ENCODE measurements around the gene AQP1. TPM values are rescaled to one million over a fixed set of nuclear protein-coding genes. Genes with fewer than 3 reads are reported as not detected.

The AQP1 gene
- total RNA-seq, 2 donors from 2014 or later, result 0.08 TPM; not detected in 1

- Mint-ChIP-seq H3K4me1 (peaks cover 4% of the 10 kb centered on the region), H3K36me3 (ENCODE audit: low read depth) (no peaks in the 10 kb centered on the region), H3K9me3 (no peaks in the 10 kb centered on the region), H3K27me3 (peaks cover 35% of the 10 kb centered on the region), H3K4me3 (no peak overlapping the region), H3K27ac (no peak overlapping the region)
- no peak for ATAC-seq (replicated peaks)
These were observed 59.8 kb downstream of the AQP1 start for GRCh38 chr7:30971440-30971839.

- H3K4me1 Mint-ChIP-seq, result peaks cover 4% of the 10 kb centered on the region
- H3K9me3 Mint-ChIP-seq, result no peaks in the 10 kb centered on the region
- no peak overlapping the region for H3K27ac Mint-ChIP-seq
These were observed 60.3 kb downstream of the AQP1 start for GRCh38 chr7:30971840-30972563.

GRCh38 chr7:30973292-30973691, 61.6 kb downstream of the AQP1 start:
- H3K4me1 Mint-ChIP-seq, result peaks cover under 1% of the 10 kb centered on the region
- peaks cover 40% of the 10 kb centered on the region for H3K27me3 Mint-ChIP-seq
- H3K4me3 Mint-ChIP-seq, result no peak overlapping the region
- no peak overlapping the region for H3K27ac Mint-ChIP-seq
- no peak for ATAC-seq (replicated peaks)
- no peaks in the 10 kb centered on the region for H3K36me3 Mint-ChIP-seq (ENCODE audit: low read depth)
- H3K9me3 Mint-ChIP-seq, result no peaks in the 10 kb centered on the region

More at GRCh38 chr7:30971840-30972563, 60.3 kb downstream of the AQP1 start:
- peaks cover 39% of the 10 kb centered on the region for H3K27me3 Mint-ChIP-seq
- H3K36me3 Mint-ChIP-seq (ENCODE audit: low read depth), result no peaks in the 10 kb centered on the region
- ATAC-seq (replicated peaks), result no peak
- H3K4me3 Mint-ChIP-seq, result no peak overlapping the region

GRCh38 chr7:30973791-30974604, 62.3 kb downstream of the AQP1 start:
- no peak for ATAC-seq (replicated peaks)
- H3K36me3 Mint-ChIP-seq (ENCODE audit: low read depth), result no peaks in the 10 kb centered on the region
- H3K4me3 Mint-ChIP-seq, result no peak overlapping the region
- no peaks in the 10 kb centered on the region for H3K9me3 Mint-ChIP-seq
- peak overlapping the region; percentile 37 for H3K27ac Mint-ChIP-seq
- peaks cover 43% of the 10 kb centered on the region for H3K27me3 Mint-ChIP-seq
- no peaks in the 10 kb centered on the region for H3K4me1 Mint-ChIP-seq

GRCh38 chr7:30974605-30975255, 63.1 kb downstream of the AQP1 start:
- Mint-ChIP-seq H3K36me3 (ENCODE audit: low read depth) (no peaks in the 10 kb centered on the region), H3K27me3 (peaks cover 48% of the 10 kb centered on the region), H3K27ac (peak overlapping the region; percentile 37), H3K4me1 (no peaks in the 10 kb centered on the region), H3K9me3 (no peaks in the 10 kb centered on the region), H3K4me3 (no peak overlapping the region)
- peak; percentile 85 for ATAC-seq (replicated peaks)

Other genes starting within 250 kb of the AQP1 start
- gene CRHR2, start 229.4 kb upstream of the AQP1 start, total RNA-seq, result not detected
- gene INMT, start 159.7 kb upstream of the AQP1 start, total RNA-seq, result under 1 TPM in 1 of 2 donors, not detected in 1; 0.21 TPM
- gene MINDY4, start 140.4 kb upstream of the AQP1 start, total RNA-seq, result 1 to 10 TPM in 1 of 2 donors, under 1 TPM in 1; 0.74 to 1.4 TPM
- gene GHRHR, start 52.1 kb downstream of the AQP1 start, total RNA-seq, result not detected
- gene ADCYAP1R1, start 140.5 kb downstream of the AQP1 start, total RNA-seq, result not detected

Measured in activated T-helper 17 cell treated with anti-CD3 and anti-CD28 coated beads, Interleukin-2, amount 50 U/mL, for 72 hours (primary cell).